ENCODE measurements around the gene PPP1R12C.

PPP1R12C gene

DNA sequence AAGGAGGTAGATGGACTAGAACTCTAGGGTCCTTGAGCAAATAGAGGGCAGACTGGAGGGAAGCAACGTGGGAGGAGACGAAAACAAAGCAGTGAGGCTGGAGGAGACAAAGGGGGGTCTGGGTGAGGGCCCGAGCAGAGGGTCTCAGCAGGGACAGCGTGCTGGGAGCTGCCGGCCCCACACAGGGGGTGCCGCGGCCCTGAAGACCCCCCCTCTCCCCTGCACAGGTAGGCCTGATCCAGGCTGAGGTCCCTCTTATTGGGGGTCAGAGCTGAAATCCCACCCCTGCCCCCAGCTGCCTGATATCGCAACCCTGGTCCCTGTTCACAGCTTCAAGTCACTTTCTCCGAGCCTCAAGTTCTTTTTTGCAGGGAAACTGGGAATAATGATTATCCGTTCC lies 33.0 kb downstream of the PPP1R12C start:
- TF ChIP-seq POLR2A (IDR thresholded peaks at IDR 0.05; ENCODE audit: low read length), result no peak
- no peak for TF ChIP-seq GATA1 (IDR thresholded peaks at IDR 0.05; ENCODE audit: low read depth, low read length)
- DNase-seq, result no peak

- no peak for DNase-seq
- TF ChIP-seq POLR2A (IDR thresholded peaks at IDR 0.05; ENCODE audit: low read length) (no peak), GATA1 (IDR thresholded peaks at IDR 0.05; ENCODE audit: low read depth, low read length) (no peak)
These were observed 34.2 kb downstream of the PPP1R12C start for GRCh38 chr19:55083004-55083850.

- DNase-seq, result peak; percentile 70 to 71
- TF ChIP-seq GATA1 (IDR thresholded peaks at IDR 0.05; ENCODE audit: low read depth, low read length), result no peak
These were observed 35.2 kb downstream of the PPP1R12C start for GRCh38 chr19:55082020-55082851.

- TF ChIP-seq GATA1 (IDR thresholded peaks at IDR 0.05; ENCODE audit: low read depth, low read length) (no peak), POLR2A (IDR thresholded peaks at IDR 0.05; ENCODE audit: low read length) (no peak)
- DNase-seq, result no peak
These were observed 35.7 kb downstream of the PPP1R12C start for GRCh38 chr19:55081770-55082019.

DNA sequence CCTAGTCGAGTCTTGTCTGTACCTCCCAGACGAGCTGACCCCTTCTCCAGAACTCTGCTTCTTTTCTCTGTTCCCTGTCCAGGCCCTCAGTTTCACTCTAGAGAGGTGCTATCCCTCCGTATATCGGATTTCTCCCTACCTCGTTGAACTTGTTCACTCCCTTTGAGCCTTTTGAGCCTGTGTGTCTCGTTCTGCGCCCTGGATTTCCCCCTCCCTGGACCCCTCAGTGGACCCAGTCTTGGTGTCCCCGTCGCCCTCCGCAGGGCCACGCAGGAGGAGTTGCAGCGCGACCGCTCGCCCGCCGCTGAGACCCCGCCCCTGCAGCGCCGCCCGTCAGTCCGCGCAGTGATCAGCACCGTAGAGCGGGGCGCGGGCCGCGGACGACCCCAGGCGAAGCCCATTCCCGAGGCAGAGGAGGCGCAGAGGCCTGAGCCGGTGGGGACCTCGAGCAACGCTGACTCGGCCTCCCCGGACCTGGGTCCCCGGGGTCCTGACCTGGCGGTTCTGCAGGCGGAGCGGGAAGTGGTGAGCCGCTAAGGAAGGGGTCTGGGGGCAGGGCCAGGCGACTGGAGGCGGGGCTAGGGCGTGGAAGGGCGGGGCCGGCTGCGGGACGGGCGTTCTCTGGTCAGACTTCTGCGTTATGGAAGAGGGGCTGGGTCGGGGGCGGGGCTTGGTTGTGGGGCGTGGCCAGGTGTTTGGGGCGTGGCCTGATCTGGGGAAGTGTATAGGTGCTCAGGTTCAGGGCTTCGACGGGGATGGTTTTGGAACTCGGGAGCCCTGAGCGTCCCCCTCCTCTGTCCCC lies 36.3 kb downstream of the PPP1R12C start:
- TF ChIP-seq POLR2A (IDR thresholded peaks at IDR 0.05; ENCODE audit: low read length) (no peak), GATA1 (IDR thresholded peaks at IDR 0.05; ENCODE audit: low read depth, low read length) (no peak)
- DNase-seq, result peak; percentile 81 to 84

GRCh38 chr19:55080121-55080967 lies 37.1 kb downstream of the PPP1R12C start:
- TF ChIP-seq POLR2A (IDR thresholded peaks at IDR 0.05; ENCODE audit: low read length) (peak; percentile 48), GATA1 (IDR thresholded peaks at IDR 0.05; ENCODE audit: low read depth, low read length) (no peak)
- DNase-seq, result peak; percentile 83 to 86

GRCh38 chr19:55079400-55080038 lies 37.9 kb downstream of the PPP1R12C start:
- no peak for TF ChIP-seq GATA1 (IDR thresholded peaks at IDR 0.05; ENCODE audit: low read depth, low read length)
- no peak for TF ChIP-seq POLR2A (IDR thresholded peaks at IDR 0.05; ENCODE audit: low read length)
- no peak for DNase-seq

GRCh38 chr19:55078996-55079395 lies 38.4 kb downstream of the PPP1R12C start:
- no peak for TF ChIP-seq POLR2A (IDR thresholded peaks at IDR 0.05; ENCODE audit: low read length)
- TF ChIP-seq GATA1 (IDR thresholded peaks at IDR 0.05; ENCODE audit: low read depth, low read length), result no peak
- no peak for DNase-seq

- no peak for DNase-seq
These were observed 40.3 kb downstream of the PPP1R12C start for GRCh38 chr19:55077106-55077505.

DNA sequence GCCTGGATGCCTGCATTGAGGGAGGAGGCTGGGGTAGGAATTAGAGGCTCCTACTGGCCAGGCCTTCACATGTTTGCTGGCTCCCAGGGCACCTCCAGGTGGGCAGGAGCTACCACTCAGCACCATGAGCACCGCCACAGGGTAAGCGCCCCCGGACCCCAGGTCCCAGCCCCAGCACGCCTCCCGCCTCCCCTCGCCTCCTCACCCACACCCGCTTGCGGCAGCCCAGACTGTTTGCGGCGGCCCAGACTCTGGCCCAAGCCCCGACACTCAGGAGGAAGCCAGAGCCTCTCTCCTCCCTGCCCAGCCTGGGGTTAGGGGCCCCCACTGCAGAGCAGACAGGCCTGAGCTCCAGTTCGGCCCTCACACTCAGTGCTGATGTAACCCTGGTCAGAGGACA lies 41.1 kb downstream of the PPP1R12C start:
- TF ChIP-seq POLR2A (IDR thresholded peaks at IDR 0.05; ENCODE audit: low read length) (no peak), GATA1 (IDR thresholded peaks at IDR 0.05; ENCODE audit: low read depth, low read length) (no peak)
- no peak for DNase-seq

More at GRCh38 chr19:55077106-55077505, 40.3 kb downstream of the PPP1R12C start:
- TF ChIP-seq POLR2A (IDR thresholded peaks at IDR 0.05; ENCODE audit: low read length) (no peak), GATA1 (IDR thresholded peaks at IDR 0.05; ENCODE audit: low read depth, low read length) (no peak)

DNA sequence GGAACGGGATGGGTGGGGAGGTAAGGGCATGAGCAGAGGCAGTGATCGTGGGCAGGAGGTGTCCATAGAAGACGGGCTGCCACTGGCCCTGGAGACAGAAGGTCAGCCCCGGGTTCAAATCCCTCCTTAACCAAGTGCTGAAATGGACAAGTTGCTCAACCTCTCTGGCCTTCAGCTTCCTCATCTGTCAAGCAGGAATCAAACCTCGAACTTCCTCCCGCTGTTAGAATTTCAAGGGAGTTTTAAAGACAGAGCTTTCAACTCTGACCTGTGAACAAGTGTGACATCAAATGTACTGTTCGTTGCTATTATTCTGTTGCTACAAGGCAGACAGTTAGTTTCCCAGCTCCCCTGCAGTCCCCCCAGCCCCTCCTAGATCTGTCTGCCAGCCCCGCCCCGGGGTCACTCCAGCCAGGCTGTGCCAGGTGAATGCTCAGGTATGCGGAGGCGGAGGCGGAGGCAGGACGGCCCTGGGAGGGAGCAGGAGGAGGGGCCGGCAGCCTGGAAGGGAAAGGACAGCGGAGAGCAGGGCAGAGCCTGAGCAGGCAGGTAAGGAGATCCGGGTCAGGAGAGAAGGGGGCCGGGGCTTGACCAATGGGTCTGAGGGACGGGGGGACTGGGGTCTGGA lies 42.0 kb downstream of the PPP1R12C start, which contains the start of gene EPS8L1:
Gene EPS8L1, plus strand, starts transcription at position 499 of the 628 bp plus-strand sequence. CDS start 576 bp downstream, outside the sequence.
- TF ChIP-seq POLR2A (IDR thresholded peaks at IDR 0.05; ENCODE audit: low read length), result no peak
- no peak for TF ChIP-seq GATA1 (IDR thresholded peaks at IDR 0.05; ENCODE audit: low read depth, low read length)
- no peak for DNase-seq

- no peak for DNase-seq
- TF ChIP-seq GATA1 (IDR thresholded peaks at IDR 0.05; ENCODE audit: low read depth, low read length), result no peak
- no peak for TF ChIP-seq POLR2A (IDR thresholded peaks at IDR 0.05; ENCODE audit: low read length)
These were observed 45.5 kb downstream of the PPP1R12C start for GRCh38 chr19:55071913-55072312.
